Subcutaneous abdominal adipose tissue (tissue), 5 donors: ENCODE measurements around the gene MRPS11.
"Not testable (repeated sequence)": the region's sequence is repeated elsewhere in the genome, so short reads cannot be mapped to it uniquely, and the experiment has no call there.

Experiments used
- H3K27ac ChIP-seq: one replicate; pipeline ENCODE4 v1.7.0; 2013; ENCODE audit warnings: low read depth, mild to moderate bottlenecking, inconsistent platforms, low read length, moderate library complexity
- H3K27me3 ChIP-seq, 5 donors: one replicate each; pipeline ENCODE4 v1.7.0; 2013; ENCODE audit warnings: low read length in 5 of 5, inconsistent platforms in 1 of 5; ENCODE audit not compliant: control insufficient read depth in 5 of 5, insufficient read depth in 4 of 5
- H3K36me3 ChIP-seq, 5 donors: one replicate each; pipeline ENCODE4 v1.7.0; 2013; ENCODE audit warnings: low read length in 5 of 5; ENCODE audit not compliant: control insufficient read depth in 5 of 5, insufficient read depth in 5 of 5
- H3K4me1 ChIP-seq, 5 donors: one replicate each; pipeline ENCODE4 v1.7.0; 2013; ENCODE audit warnings: low read length in 5 of 5, mild to moderate bottlenecking in 3 of 5, moderate library complexity in 1 of 5; ENCODE audit not compliant: control insufficient read depth in 5 of 5, insufficient read depth in 5 of 5
- H3K4me3 ChIP-seq, 5 donors: one replicate each; pipeline ENCODE4 v1.7.0; 2013; ENCODE audit warnings: low read length in 5 of 5, low read depth in 1 of 5
- H3K9ac ChIP-seq, 5 donors: one replicate each; pipeline ENCODE4 v1.7.0; 2013; ENCODE audit warnings: low read length in 5 of 5, mild to moderate bottlenecking in 4 of 5, moderate library complexity in 3 of 5
- H3K9me3 ChIP-seq, 5 donors: one replicate each; pipeline ENCODE4 v1.7.0; 2013; ENCODE audit warnings: low read length in 5 of 5; ENCODE audit not compliant: control insufficient read depth in 5 of 5
- donor health status: healthy.
- donor health status: healthy.
- donor health status: healthy.
- donor health status: healthy.
- donor health status: healthy.

Gene MRPS11

GRCh38 chr15:88472225-88472624, 4.7 kb downstream of the MRPS11 start:
- H3K36me3 ChIP-seq, result peaks cover 3 to 48% (median 38%) of the 10 kb centered on the region in 5 donors
- no peaks in the 10 kb centered on the region for H3K27me3 ChIP-seq
- H3K4me1 ChIP-seq, result peaks cover 0 to 21% (median 16%) of the 10 kb centered on the region in 5 donors
- no peak overlapping the region for H3K27ac ChIP-seq
- H3K9me3 ChIP-seq, result no peaks in the 10 kb centered on the region
- H3K4me3 ChIP-seq, result no peak overlapping the region
- no peak overlapping the region for H3K9ac ChIP-seq

- H3K27ac ChIP-seq, H3K27me3 ChIP-seq, H3K4me3 ChIP-seq, H3K9me3 ChIP-seq, H3K9ac ChIP-seq: not testable (repeated sequence)
- H3K4me1 ChIP-seq, result peaks cover 0 to 10% (median 7%) of the 10 kb centered on the region in 5 donors
- peaks cover 3 to 62% (median 51%) of the 10 kb centered on the region in 5 donors for H3K36me3 ChIP-seq
Observed at GRCh38 chr15:88473661-88474293, 6.3 kb downstream of the MRPS11 start.

- Histone ChIP-seq H3K27me3 (no peaks in the 10 kb centered on the region), H3K4me3 (no peak overlapping the region), H3K27ac (no peak overlapping the region), H3K36me3 (peaks cover 3 to 75% (median 59%) of the 10 kb centered on the region in 5 donors), H3K9me3 (no peaks in the 10 kb centered on the region), H3K9ac (no peak overlapping the region), H3K4me1 (peaks cover 0 to 7% (median 5%) of the 10 kb centered on the region in 5 donors)
Observed at GRCh38 chr15:88476635-88477060, 9.1 kb downstream of the MRPS11 start.

- Histone ChIP-seq H3K4me3 (no peak overlapping the region), H3K4me1 (peaks cover 0 to 7% (median 5%) of the 10 kb centered on the region in 5 donors), H3K27me3 (no peaks in the 10 kb centered on the region), H3K27ac (no peak overlapping the region), H3K36me3 (peaks cover 3 to 75% (median 56%) of the 10 kb centered on the region in 5 donors), H3K9ac (no peak overlapping the region), H3K9me3 (no peaks in the 10 kb centered on the region)
Observed at GRCh38 chr15:88477126-88477525, 9.6 kb downstream of the MRPS11 start.

GRCh38 chr15:88477904-88478303, 10.4 kb downstream of the MRPS11 start:
- H3K4me3 ChIP-seq, result no peak overlapping the region
- peaks cover 0 to 7% (median 5%) of the 10 kb centered on the region in 5 donors for H3K4me1 ChIP-seq
- H3K36me3 ChIP-seq, result peaks cover 3 to 67% (median 51%) of the 10 kb centered on the region in 5 donors
- H3K27me3 ChIP-seq, result no peaks in the 10 kb centered on the region
- H3K27ac ChIP-seq, result no peak overlapping the region
- H3K9me3 ChIP-seq, result no peaks in the 10 kb centered on the region
- no peak overlapping the region for H3K9ac ChIP-seq

GRCh38 chr15:88479169-88479568, 11.7 kb downstream of the MRPS11 start:
- Histone ChIP-seq H3K27ac (no peak overlapping the region), H3K9ac (no peak overlapping the region), H3K36me3 (peaks cover 3 to 58% (median 43%) of the 10 kb centered on the region in 5 donors), H3K27me3 (no peaks in the 10 kb centered on the region), H3K4me3 (no peak overlapping the region), H3K4me1 (peaks cover 0 to 7% (median 5%) of the 10 kb centered on the region in 5 donors), H3K9me3 (no peaks in the 10 kb centered on the region)

GRCh38 chr15:88480981-88481380, 13.5 kb downstream of the MRPS11 start:
- H3K4me3 ChIP-seq, result no peak overlapping the region
- H3K9me3 ChIP-seq, result no peaks in the 10 kb centered on the region
- no peak overlapping the region for H3K9ac ChIP-seq
- no peaks in the 10 kb centered on the region for H3K27me3 ChIP-seq
- H3K4me1 ChIP-seq, result peaks cover 0 to 7% (median 5%) of the 10 kb centered on the region in 5 donors
- peaks cover under 1 to 44% (median 30%) of the 10 kb centered on the region in 5 donors for H3K36me3 ChIP-seq
- no peak overlapping the region for H3K27ac ChIP-seq

- Histone ChIP-seq H3K4me1 (no peaks in the 10 kb centered on the region), H3K9ac (no peak overlapping the region), H3K27ac (no peak overlapping the region), H3K27me3 (no peaks in the 10 kb centered on the region), H3K4me3 (no peak overlapping the region), H3K36me3 (peaks cover 0 to 32% (median 21%) of the 10 kb centered on the region in 5 donors), H3K9me3 (no peaks in the 10 kb centered on the region)
Observed at GRCh38 chr15:88482263-88482662, 14.8 kb downstream of the MRPS11 start.

- Histone ChIP-seq H3K27ac (no peak overlapping the region), H3K4me3 (no peak overlapping the region), H3K36me3 (peaks cover 0 to 9% (median 6%) of the 10 kb centered on the region in 5 donors), H3K9me3 (no peaks in the 10 kb centered on the region), H3K27me3 (no peaks in the 10 kb centered on the region), H3K4me1 (no peaks in the 10 kb centered on the region), H3K9ac (no peak overlapping the region)
Observed at GRCh38 chr15:88484682-88485331, 17.3 kb downstream of the MRPS11 start.

- no peak overlapping the region for H3K4me3 ChIP-seq
- H3K36me3 ChIP-seq, result peaks cover 0 to 2% (median 0%) of the 10 kb centered on the region in 5 donors
- H3K4me1 ChIP-seq, result no peaks in the 10 kb centered on the region
- no peaks in the 10 kb centered on the region for H3K9me3 ChIP-seq
- H3K9ac ChIP-seq, result no peak overlapping the region
- H3K27me3 ChIP-seq, result no peaks in the 10 kb centered on the region
- no peak overlapping the region for H3K27ac ChIP-seq
Observed at GRCh38 chr15:88487178-88487795, 19.8 kb downstream of the MRPS11 start.
